Neutrophil (primary cell): ENCODE results near the gene GABBR1.

Experiments
- H3K27ac ChIP-seq: fragments of 200-600 bp; sonication (generic); 2 replicates; pipeline ENCODE4 v1.5.1; 2016; ENCODE audit warnings: mild to moderate bottlenecking, moderate library complexity
- H3K27me3 ChIP-seq: fragments of 200-600 bp; sonication (generic); 2 replicates; pipeline ENCODE4 v1.6.0; 2016; ENCODE audit warnings: mild to moderate bottlenecking
- H3K36me3 ChIP-seq: fragments of 200-600 bp; sonication (generic); 2 replicates; pipeline ENCODE4 v1.5.1; 2017
- H3K4me1 ChIP-seq, 2 experiments: fragments of 200-600 bp in 1 of 2; sonication (generic) in 1 of 2; 1 replicate in 1 of 2; 2 replicates in 1 of 2; pipeline versions ENCODE4 v1.5.1 to v1.6.1; 2013 to 2016; ENCODE audit warnings: low read depth in 1 of 2, low read length in 1 of 2, mild to moderate bottlenecking in 1 of 2, moderate library complexity in 1 of 2; ENCODE audit not compliant: control insufficient read depth in 1 of 2, insufficient read depth in 1 of 2
- H3K4me3 ChIP-seq, 2 experiments: fragments of 200-600 bp in 1 of 2; sonication (generic) in 1 of 2; 1 replicate in 1 of 2; 2 replicates in 1 of 2; pipeline ENCODE4 v1.5.1; 2013 to 2016; ENCODE audit warnings: low read depth in 1 of 2, low read length in 1 of 2, mild to moderate bottlenecking in 1 of 2, moderate library complexity in 1 of 2
- H3K9me3 ChIP-seq: fragments of 200-600 bp; sonication (generic); 2 replicates; pipeline ENCODE4 v1.5.1; 2016
- TF ChIP-seq, protein P1 (sequence below): fragments of 200-600 bp; sonication (generic); IDR thresholded peaks from 2 replicates; pipeline ENCODE4 v1.5.1; 2016; ENCODE audit warnings: antibody characterized with exemption

GABBR1 gene

DNA sequence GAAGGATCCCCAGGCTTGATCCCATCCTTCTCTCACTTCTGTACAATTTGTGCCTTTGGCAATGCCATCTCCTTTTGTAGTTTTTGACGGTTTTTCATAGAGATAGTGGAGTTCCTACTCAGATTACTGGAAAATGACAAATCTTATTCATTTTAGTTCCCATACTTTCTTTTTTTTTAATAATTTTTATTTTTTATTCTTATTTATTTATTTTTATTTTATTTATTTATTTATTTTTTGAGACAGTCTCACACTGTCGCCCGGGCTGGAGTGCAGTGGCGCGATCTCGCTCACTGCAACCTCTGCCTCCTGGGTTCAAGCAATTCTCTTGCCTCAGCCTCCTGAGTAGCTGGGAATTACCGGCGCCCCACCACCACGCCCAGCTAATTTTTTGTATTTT lies 4.3 kb upstream of the GABBR1 start:
- TF ChIP-seq, protein P1, sequence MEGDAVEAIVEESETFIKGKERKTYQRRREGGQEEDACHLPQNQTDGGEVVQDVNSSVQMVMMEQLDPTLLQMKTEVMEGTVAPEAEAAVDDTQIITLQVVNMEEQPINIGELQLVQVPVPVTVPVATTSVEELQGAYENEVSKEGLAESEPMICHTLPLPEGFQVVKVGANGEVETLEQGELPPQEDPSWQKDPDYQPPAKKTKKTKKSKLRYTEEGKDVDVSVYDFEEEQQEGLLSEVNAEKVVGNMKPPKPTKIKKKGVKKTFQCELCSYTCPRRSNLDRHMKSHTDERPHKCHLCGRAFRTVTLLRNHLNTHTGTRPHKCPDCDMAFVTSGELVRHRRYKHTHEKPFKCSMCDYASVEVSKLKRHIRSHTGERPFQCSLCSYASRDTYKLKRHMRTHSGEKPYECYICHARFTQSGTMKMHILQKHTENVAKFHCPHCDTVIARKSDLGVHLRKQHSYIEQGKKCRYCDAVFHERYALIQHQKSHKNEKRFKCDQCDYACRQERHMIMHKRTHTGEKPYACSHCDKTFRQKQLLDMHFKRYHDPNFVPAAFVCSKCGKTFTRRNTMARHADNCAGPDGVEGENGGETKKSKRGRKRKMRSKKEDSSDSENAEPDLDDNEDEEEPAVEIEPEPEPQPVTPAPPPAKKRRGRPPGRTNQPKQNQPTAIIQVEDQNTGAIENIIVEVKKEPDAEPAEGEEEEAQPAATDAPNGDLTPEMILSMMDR: no peak
- H3K27me3 ChIP-seq: peaks cover 61% of the 10 kb centered on the region
- no peak overlapping the region for H3K27ac ChIP-seq
- H3K4me3 ChIP-seq: no peak overlapping the region
- peaks cover 7 to 14% of the 10 kb centered on the region in 2 experiments for H3K4me1 ChIP-seq
- H3K36me3 ChIP-seq: no peaks in the 10 kb centered on the region
- no peaks in the 10 kb centered on the region for H3K9me3 ChIP-seq

DNA sequence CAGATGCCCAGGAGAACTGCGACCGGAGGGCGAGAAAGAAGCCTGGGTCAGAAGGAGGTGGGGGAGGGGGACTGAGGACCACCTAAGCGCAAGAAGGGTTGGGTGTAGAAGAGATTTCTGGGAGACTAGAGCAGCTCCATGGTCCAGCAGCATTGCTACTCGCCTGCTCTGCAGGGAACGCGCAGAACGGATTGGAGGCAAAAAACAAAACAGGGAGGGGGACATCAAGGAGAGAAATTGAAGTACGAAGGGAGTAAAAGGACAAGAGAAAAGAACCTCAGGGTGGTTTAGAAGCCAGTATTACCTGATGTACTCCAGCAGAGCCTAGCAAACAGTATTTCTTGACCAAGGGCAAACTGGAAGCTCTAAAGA lies 537 bp upstream of the GABBR1 start:
- no peak overlapping the region for H3K27ac ChIP-seq
- H3K27me3 ChIP-seq: peaks cover 75% of the 10 kb centered on the region
- H3K4me1 ChIP-seq: peaks cover 23 to 33% of the 10 kb centered on the region in 2 experiments
- H3K4me3 ChIP-seq: peak overlapping the region; percentile 57 to 91
- TF ChIP-seq, protein P1: no peak
- H3K9me3 ChIP-seq: no peaks in the 10 kb centered on the region
- no peaks in the 10 kb centered on the region for H3K36me3 ChIP-seq

DNA sequence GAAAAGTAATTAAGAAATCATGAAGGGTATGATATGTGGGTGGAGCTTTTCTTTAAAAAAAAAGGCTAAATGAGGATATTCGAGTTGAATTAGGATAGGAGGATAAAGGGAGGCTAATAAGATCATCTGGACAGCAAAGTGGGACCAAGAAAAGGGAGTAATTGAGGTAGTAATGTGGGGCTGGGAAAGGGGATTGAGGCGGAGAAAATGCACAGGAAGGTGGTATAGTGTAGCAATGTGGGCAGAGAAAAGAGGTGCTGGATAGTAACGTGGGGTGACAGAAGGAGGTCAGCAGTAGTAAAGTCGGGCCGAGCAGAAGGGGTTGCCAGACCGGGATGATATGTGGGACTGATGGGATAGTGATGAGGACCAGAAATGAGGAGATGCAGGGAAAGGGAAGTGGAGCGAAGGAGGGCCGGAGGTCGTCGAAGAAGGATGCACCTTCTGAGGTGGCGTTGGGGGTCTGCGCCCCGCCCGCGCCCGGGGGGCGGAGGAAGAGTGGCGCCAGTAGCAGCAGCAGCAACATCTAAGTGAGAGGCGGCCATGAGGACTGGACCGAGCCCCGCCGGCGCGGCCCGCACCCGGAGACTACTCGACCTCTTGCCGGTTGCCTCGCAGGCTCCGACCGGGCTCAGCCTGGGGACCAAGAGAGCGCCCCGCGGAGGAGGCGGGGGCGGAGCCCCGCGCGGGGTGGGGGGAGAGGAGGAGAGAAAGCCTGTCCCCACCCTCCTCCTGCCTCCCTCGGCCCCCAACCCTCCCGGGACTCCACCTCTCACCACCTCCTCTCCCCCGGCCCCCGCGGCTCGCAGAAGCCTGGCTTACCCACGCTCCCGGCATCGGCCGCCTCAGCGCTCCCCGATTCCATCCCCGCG lies 887 bp downstream of the GABBR1 start:
- Histone ChIP-seq H3K9me3 (no peaks in the 10 kb centered on the region), H3K4me1 (peaks cover 31 to 41% of the 10 kb centered on the region in 2 experiments), H3K27me3 (peaks cover 89% of the 10 kb centered on the region), H3K27ac (no peak overlapping the region), H3K4me3 (peak overlapping the region; percentile 57 to 91), H3K36me3 (no peaks in the 10 kb centered on the region)
- TF ChIP-seq, protein P1: no peak

DNA sequence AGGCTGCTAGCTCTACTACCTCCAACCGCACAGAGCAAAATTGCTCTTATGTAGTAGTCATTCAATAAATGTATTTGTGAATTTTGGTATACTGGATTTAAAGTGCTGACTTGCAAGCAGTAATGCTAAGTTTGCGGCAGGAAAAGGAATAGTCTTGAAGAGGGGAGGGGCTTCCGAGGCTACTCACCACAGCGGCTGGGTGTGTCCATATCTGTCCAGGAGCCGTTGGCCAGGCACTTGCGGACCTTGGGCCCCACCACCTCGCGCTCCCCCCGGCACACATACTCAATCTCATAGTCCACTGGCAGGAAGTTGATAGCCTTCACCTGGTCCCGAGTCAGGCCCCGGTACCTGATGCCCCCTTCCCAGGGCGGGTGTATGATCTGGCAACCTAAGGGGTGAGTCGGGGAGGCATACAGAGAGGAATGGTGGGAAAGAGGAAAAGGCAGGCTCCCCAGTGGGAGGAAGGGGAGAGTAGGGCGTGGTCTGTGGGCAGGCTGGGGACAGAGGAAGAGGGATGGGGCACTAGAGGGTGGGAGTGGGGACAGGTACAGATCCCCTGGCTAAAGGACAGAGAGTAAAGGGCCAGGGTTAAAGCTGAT lies 1.7 kb downstream of the GABBR1 start:
- H3K27me3 ChIP-seq: peaks cover 94% of the 10 kb centered on the region
- H3K27ac ChIP-seq: no peak overlapping the region
- TF ChIP-seq, protein P1: no peak
- peaks cover 39 to 47% of the 10 kb centered on the region in 2 experiments for H3K4me1 ChIP-seq
- H3K4me3 ChIP-seq: no peak overlapping the region
- H3K36me3 ChIP-seq: no peaks in the 10 kb centered on the region
- no peaks in the 10 kb centered on the region for H3K9me3 ChIP-seq

DNA sequence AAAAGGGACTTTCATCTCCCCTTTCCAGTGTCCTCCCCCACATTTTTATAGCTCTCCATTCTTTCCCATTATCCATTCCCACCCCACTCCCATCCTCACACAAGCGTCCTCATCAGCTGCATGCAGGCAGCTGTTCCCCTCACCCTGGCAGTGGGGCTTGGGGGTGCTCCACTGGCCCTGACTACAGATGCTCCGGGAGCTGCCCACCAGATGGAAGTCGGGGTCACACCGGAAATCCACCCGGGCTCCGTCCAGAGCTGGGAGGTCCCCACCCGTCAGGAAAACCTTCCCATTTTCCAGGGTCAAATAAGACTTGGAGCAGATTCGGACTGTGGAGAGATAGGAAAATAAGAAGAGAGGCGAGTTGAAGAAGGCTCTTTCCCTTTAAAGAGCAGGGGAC lies 2.7 kb downstream of the GABBR1 start:
- Histone ChIP-seq H3K4me3 (no peak overlapping the region), H3K27me3 (peaks cover 88% of the 10 kb centered on the region), H3K4me1 (peaks cover 48 to 54% of the 10 kb centered on the region in 2 experiments), H3K27ac (no peak overlapping the region), H3K36me3 (no peaks in the 10 kb centered on the region), H3K9me3 (no peaks in the 10 kb centered on the region)
- TF ChIP-seq, protein P1: no peak
